ENCODE data around the gene PHF23. TPM values are rescaled to one million over a fixed set of nuclear protein-coding genes. Genes with fewer than 3 reads are reported as not detected.

The PHF23 gene
- total RNA-seq, 1 donor from 2014 or later: 27.4 TPM

- no peaks in the 10 kb centered on the region for H3K36me3 ChIP-seq (ENCODE audit: control insufficient read depth, insufficient read depth, low read length)
- no peak for TF ChIP-seq CTCF (IDR thresholded peaks at IDR 0.05; ENCODE audit: insufficient read depth, low read length, severe bottlenecking)
- DNase-seq (ENCODE audit: low read depth) (no peak), FAIRE-seq (no peak)
- H3K4me3 ChIP-seq (ENCODE audit: low read depth, low read length): no peak overlapping the region
- no peaks in the 10 kb centered on the region for H3K27me3 ChIP-seq (ENCODE audit: control insufficient read depth, insufficient read depth, low read length)
These were observed 31.2 kb downstream of the PHF23 start for GRCh38 chr17:7208027-7208571.

- FAIRE-seq: no peak
- no peaks in the 10 kb centered on the region for H3K27me3 ChIP-seq (ENCODE audit: control insufficient read depth, insufficient read depth, low read length)
- DNase-seq (ENCODE audit: low read depth): no peak
These were observed 31.9 kb downstream of the PHF23 start for GRCh38 chr17:7207120-7208001.

GRCh38 chr17:7205561-7205960 lies 33.7 kb downstream of the PHF23 start:
- no peak for TF ChIP-seq CTCF (IDR thresholded peaks at IDR 0.05; ENCODE audit: insufficient read depth, low read length, severe bottlenecking)
- DNase-seq (ENCODE audit: low read depth) (no peak), FAIRE-seq (no peak)
- Histone ChIP-seq H3K36me3 (ENCODE audit: control insufficient read depth, insufficient read depth, low read length) (no peaks in the 10 kb centered on the region), H3K27me3 (ENCODE audit: control insufficient read depth, insufficient read depth, low read length) (no peaks in the 10 kb centered on the region), H3K4me3 (ENCODE audit: low read depth, low read length) (peak overlapping the region; percentile 48)

More at GRCh38 chr17:7207120-7208001, 31.9 kb downstream of the PHF23 start:
- Histone ChIP-seq H3K36me3 (ENCODE audit: control insufficient read depth, insufficient read depth, low read length) (no peaks in the 10 kb centered on the region), H3K4me3 (ENCODE audit: low read depth, low read length) (no peak overlapping the region)
- TF ChIP-seq CTCF (IDR thresholded peaks at IDR 0.05; ENCODE audit: insufficient read depth, low read length, severe bottlenecking): no peak

DNA sequence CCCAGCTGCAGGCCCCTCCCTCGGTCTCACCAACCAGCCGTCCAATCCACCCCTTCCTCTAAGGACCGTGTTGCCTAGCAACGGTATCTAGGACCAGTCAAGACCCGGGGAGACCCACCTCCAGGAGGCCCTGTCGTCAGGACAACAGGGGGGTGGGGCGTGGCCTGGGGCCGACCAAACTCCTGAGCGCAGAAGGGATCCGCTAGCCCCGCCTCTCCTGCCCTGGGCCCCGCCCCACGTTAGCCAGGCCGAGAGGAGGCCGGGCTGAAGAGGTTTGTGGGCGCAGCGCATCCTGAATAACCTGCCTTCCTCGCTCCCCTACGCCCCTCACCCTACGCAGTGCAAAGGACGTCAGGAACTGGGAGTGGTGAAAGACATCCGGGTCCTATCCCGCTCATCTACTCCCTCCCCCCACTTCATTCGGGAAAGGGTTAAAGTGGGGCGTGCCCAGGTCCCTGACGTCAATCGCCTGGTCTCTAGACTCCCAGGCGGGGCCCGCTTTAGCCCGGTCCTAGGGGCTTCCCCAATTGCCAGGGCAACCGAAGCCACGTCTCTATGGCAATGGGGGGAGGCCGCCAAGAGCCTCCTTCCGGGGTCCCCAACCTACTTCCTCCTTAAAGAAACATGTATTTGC lies 34.3 kb downstream of the PHF23 start:
- Histone ChIP-seq H3K27me3 (ENCODE audit: control insufficient read depth, insufficient read depth, low read length) (no peaks in the 10 kb centered on the region), H3K4me3 (ENCODE audit: low read depth, low read length) (peak overlapping the region; percentile 48), H3K36me3 (ENCODE audit: control insufficient read depth, insufficient read depth, low read length) (no peaks in the 10 kb centered on the region)
- DNase-seq (ENCODE audit: low read depth) (peak; percentile 63), FAIRE-seq (no peak)
- TF ChIP-seq CTCF (IDR thresholded peaks at IDR 0.05; ENCODE audit: insufficient read depth, low read length, severe bottlenecking): no peak

DNA sequence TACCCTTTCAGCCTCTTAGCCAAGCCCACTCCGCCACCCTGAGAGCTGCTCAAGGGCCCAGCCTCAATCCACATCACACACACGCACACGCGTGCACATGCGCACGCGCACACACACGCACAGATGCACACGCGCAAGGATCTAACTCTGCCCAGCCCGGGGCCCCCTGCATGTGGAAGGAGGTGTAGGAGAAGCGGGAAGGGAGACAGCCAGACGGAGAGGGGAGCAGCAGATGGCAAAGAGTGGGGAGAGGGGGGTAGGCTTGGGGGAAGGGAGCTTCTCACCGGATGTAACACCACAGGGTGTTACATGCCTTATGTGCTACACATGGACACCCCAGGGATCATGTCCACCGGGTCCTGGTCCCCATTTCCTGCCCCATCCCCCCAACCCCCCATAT lies 34.9 kb downstream of the PHF23 start:
- FAIRE-seq: no peak
- Histone ChIP-seq H3K27me3 (ENCODE audit: control insufficient read depth, insufficient read depth, low read length) (no peaks in the 10 kb centered on the region), H3K36me3 (ENCODE audit: control insufficient read depth, insufficient read depth, low read length) (no peaks in the 10 kb centered on the region), H3K4me3 (ENCODE audit: low read depth, low read length) (peak overlapping the region; percentile 48)
- DNase-seq (ENCODE audit: low read depth): no peak
- no peak for TF ChIP-seq CTCF (IDR thresholded peaks at IDR 0.05; ENCODE audit: insufficient read depth, low read length, severe bottlenecking)
